IMR-90 (cell line): Measurements from ENCODE around the gene RCE1.

ENCODE experiments used
- MAZ ChIP-seq: IDR thresholded peaks from 2 replicates; pipeline ENCODE4 v1.6.1; 2012; ENCODE audit warnings: low read depth, mild to moderate bottlenecking, low read length, improper control_type of control experiment, moderate library complexity, borderline replicate concordance
- POLR2A ChIP-seq: IDR thresholded peaks from 2 replicates; pipeline ENCODE4 v1.6.1; 2012; ENCODE audit warnings: mild to moderate bottlenecking, low read depth, low read length
- RFX5 ChIP-seq: IDR thresholded peaks from 2 replicates; pipeline ENCODE4 v1.8.0; 2012; ENCODE audit warnings: low read depth, mild to moderate bottlenecking, low read length, moderate library complexity
- TF ChIP-seq, protein P1 (sequence below): conservative IDR thresholded peaks from 2 replicates; pipeline ENCODE4 v1.5.1; 2012; ENCODE audit warnings: mild to moderate bottlenecking, low read depth, low read length, improper control_type of control experiment
- TF ChIP-seq, protein P2 (sequence below): fragments of 150-350 bp; IDR thresholded peaks from 2 replicates; pipeline ENCODE4 v1.6.1; 2017; ENCODE audit warnings: mild to moderate bottlenecking, antibody characterized with exemption, low read length, low read depth

DNA sequence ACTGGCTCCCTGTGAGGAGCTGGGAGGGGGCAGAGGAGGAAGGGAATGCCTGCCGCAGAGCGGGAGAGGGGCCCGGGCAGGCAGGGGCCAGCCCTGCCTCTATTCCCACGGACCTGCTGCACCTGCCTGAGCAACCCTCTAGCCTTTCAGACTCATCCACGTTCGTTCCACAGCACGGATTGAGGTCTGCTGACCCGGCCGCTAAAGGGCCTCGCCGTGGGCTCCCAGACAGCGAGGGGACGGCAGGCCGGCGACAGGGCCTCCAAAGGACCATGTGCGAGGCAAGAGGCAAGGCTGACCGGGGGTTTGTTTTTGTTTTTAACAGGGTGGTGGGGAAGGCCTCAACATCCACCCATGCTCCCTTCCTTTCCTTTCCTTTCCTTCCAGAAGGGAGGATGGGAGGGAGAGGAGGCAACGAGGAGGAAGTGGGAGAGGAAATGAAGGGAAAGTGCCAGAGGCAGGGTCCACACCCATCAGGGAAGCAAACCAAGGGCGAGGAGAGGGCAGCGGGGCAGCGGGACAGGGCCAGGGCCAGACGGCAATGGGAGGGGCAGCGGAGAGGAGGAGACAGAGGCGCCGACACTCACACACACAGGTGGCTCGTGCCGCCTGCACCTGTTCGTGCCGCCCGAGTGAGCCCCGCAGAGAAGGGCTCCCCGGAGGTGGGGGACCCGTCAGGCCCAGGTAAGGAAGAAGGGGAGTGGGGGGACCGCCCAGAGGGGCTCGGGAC lies 21.1 kb downstream of the RCE1 start:
- TF ChIP-seq MAZ = no peak
- TF ChIP-seq, protein P1, sequence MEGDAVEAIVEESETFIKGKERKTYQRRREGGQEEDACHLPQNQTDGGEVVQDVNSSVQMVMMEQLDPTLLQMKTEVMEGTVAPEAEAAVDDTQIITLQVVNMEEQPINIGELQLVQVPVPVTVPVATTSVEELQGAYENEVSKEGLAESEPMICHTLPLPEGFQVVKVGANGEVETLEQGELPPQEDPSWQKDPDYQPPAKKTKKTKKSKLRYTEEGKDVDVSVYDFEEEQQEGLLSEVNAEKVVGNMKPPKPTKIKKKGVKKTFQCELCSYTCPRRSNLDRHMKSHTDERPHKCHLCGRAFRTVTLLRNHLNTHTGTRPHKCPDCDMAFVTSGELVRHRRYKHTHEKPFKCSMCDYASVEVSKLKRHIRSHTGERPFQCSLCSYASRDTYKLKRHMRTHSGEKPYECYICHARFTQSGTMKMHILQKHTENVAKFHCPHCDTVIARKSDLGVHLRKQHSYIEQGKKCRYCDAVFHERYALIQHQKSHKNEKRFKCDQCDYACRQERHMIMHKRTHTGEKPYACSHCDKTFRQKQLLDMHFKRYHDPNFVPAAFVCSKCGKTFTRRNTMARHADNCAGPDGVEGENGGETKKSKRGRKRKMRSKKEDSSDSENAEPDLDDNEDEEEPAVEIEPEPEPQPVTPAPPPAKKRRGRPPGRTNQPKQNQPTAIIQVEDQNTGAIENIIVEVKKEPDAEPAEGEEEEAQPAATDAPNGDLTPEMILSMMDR = no peak
- TF ChIP-seq POLR2A = no peak
- TF ChIP-seq, protein P2, sequence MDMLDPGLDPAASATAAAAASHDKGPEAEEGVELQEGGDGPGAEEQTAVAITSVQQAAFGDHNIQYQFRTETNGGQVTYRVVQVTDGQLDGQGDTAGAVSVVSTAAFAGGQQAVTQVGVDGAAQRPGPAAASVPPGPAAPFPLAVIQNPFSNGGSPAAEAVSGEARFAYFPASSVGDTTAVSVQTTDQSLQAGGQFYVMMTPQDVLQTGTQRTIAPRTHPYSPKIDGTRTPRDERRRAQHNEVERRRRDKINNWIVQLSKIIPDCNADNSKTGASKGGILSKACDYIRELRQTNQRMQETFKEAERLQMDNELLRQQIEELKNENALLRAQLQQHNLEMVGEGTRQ = no peak
- TF ChIP-seq RFX5 = no peak
